A673 (cell line): ENCODE measurements around the gene CACNA2D3. TPM values are rescaled to one million over a fixed set of nuclear protein-coding genes. Genes with fewer than 3 reads are reported as not detected.

Experiments
- BruUV-seq: library from RNA; stranded (reverse); fragments of 400-500 nt; replicated peaks from 2 replicates; lab custom pipeline; 2021; lab: Mats Ljungman, UMichigan
- CTCF ChIA-PET: fragments of 300-600 bp; sonication (Branson Sonifier 250); formaldehyde crosslinking; loops from one replicate; lab custom pipeline; 2022; ENCODE audit warnings: antibody characterized with exemption; lab: Charles Lee
- POLR2A ChIA-PET: fragments of 300-600 bp; sonication (Branson Sonifier 250); formaldehyde crosslinking; loops from one replicate; lab custom pipeline; 2022; ENCODE audit warnings: antibody characterized with exemption; ENCODE audit not compliant: low non-redundant PET; lab: Charles Lee
- DNase-seq: peaks from one replicate; pipeline ENCODE4 v3.0.0-alpha.2; 2015; ENCODE audit warnings: low spot score
- H3K27ac ChIP-seq: fragments of 200-600 bp; sonication (generic); 2 replicates; pipeline ENCODE4 v1.5.1; 2016; ENCODE audit warnings: mixed run types, low read depth, mild to moderate bottlenecking, mixed read lengths, antibody characterized with exemption, low read length; ENCODE audit not compliant: poor library complexity, severe bottlenecking
- H3K27me3 ChIP-seq: fragments of 200-600 bp; sonication (generic); replicated peaks from 2 replicates; pipeline ENCODE4 v1.6.1; 2017; ENCODE audit warnings: mixed run types, low read depth, mild to moderate bottlenecking, mixed read lengths, antibody characterized with exemption, low read length; ENCODE audit not compliant: insufficient read depth, poor library complexity
- H3K36me3 ChIP-seq: fragments of 200-600 bp; sonication (generic); 2 replicates; pipeline ENCODE4 v1.6.1; 2016; ENCODE audit warnings: mixed run types, mild to moderate bottlenecking, mixed read lengths, antibody characterized with exemption, low read length; ENCODE audit not compliant: insufficient read depth, poor library complexity, severe bottlenecking
- H3K4me1 ChIP-seq: fragments of 200-600 bp; sonication (generic); 2 replicates; pipeline ENCODE4 v1.6.1; 2017; ENCODE audit warnings: mixed run types, mild to moderate bottlenecking, mixed read lengths, antibody characterized with exemption, low read length; ENCODE audit not compliant: insufficient read depth, poor library complexity, severe bottlenecking
- H3K4me3 ChIP-seq: fragments of 200-600 bp; sonication (generic); 2 replicates; pipeline ENCODE4 v1.5.1; 2016; ENCODE audit warnings: low read depth, mixed run types, mild to moderate bottlenecking, mixed read lengths, low read length; ENCODE audit not compliant: poor library complexity, severe bottlenecking
- H3K9me3 ChIP-seq: fragments of 200-600 bp; sonication (generic); 2 replicates; pipeline ENCODE4 v1.6.1; 2016; ENCODE audit warnings: mixed run types, low read depth, mild to moderate bottlenecking, mixed read lengths, antibody characterized with exemption, low read length; ENCODE audit not compliant: poor library complexity, severe bottlenecking
- CTCF ChIP-seq: fragments of 300-800, 200-600 bp; sonication (generic); conservative IDR thresholded peaks from 2 replicates; pipeline ENCODE4 v1.5.1; 2017; ENCODE audit warnings: low read depth, mild to moderate bottlenecking, antibody characterized with exemption, low read length, moderate library complexity, mixed read lengths
- EZH2 ChIP-seq: fragments of 200-600 bp; sonication (generic); IDR thresholded peaks from 2 replicates; pipeline ENCODE4 v1.6.1; 2017; ENCODE audit warnings: borderline replicate concordance, low read depth, mild to moderate bottlenecking, mixed read lengths, antibody characterized with exemption, low read length; ENCODE audit not compliant: poor library complexity, severe bottlenecking
- intact Hi-C: fragments of 100-400 bp; cut with micrococcal nuclease; formaldehyde crosslinking; loops from one replicate; pipeline ENCODE4 v1.10.0; 2022; ENCODE audit not compliant: unreplicated experiment
- total RNA-seq: library from RNA; stranded (reverse); gene quantifications from 2 replicates; pipeline ENCODE4 v1.2.3, GENCODE V29; 2021

The CACNA2D3 gene
- total RNA-seq, 1 experiment from 2014 or later: not detected

- Histone ChIP-seq H3K4me3 (no peak overlapping the region), H3K36me3 (no peaks in the 10 kb centered on the region), H3K4me1 (no peaks in the 10 kb centered on the region), H3K9me3 (no peaks in the 10 kb centered on the region), H3K27ac (no peak overlapping the region), H3K27me3 (peaks cover 3% of the 10 kb centered on the region)
- intact Hi-C loops: no loop called here
- no TSS peak for BruUV-seq
- TF ChIP-seq CTCF (no peak), EZH2 (no peak)
- no peak for DNase-seq
- ChIA-PET CTCF (no interaction called here), POLR2A (no interaction called here)
Observed at GRCh38 chr3:54784021-54784420, 661.7 kb downstream of the CACNA2D3 start.

GRCh38 chr3:54785976-54786375 lies 663.6 kb downstream of the CACNA2D3 start:
- Histone ChIP-seq H3K27ac (no peak overlapping the region), H3K4me3 (no peak overlapping the region), H3K36me3 (no peaks in the 10 kb centered on the region), H3K27me3 (peaks cover 3% of the 10 kb centered on the region), H3K4me1 (no peaks in the 10 kb centered on the region), H3K9me3 (no peaks in the 10 kb centered on the region)
- DNase-seq: no peak
- ChIA-PET CTCF (no interaction called here), POLR2A (no interaction called here)
- intact Hi-C loops: no loop called here
- no peak for TF ChIP-seq CTCF
- TF ChIP-seq EZH2: no peak
- BruUV-seq: no TSS peak

- no peaks in the 10 kb centered on the region for H3K27me3 ChIP-seq
- no TSS peak for BruUV-seq
- TF ChIP-seq EZH2 (no peak), CTCF (no peak)
- H3K27ac ChIP-seq: no peak overlapping the region
- DNase-seq: no peak
- intact Hi-C loops: no loop called here
- POLR2A ChIA-PET: no interaction called here
- H3K4me3 ChIP-seq: no peak overlapping the region
- H3K4me1 ChIP-seq: no peaks in the 10 kb centered on the region
- no peaks in the 10 kb centered on the region for H3K36me3 ChIP-seq
- no peaks in the 10 kb centered on the region for H3K9me3 ChIP-seq
- CTCF ChIA-PET: no interaction called here
Observed at GRCh38 chr3:54790051-54790450, 667.7 kb downstream of the CACNA2D3 start.
